ENCODE data around the gene PDE7B. TPM values are rescaled to one million over a fixed set of nuclear protein-coding genes. Genes with fewer than 3 reads are reported as not detected.

Gene PDE7B
- total and polyA plus RNA-seq, 8 donors, result 0.29 to 73.2 (median 5.0) TPM

DNA sequence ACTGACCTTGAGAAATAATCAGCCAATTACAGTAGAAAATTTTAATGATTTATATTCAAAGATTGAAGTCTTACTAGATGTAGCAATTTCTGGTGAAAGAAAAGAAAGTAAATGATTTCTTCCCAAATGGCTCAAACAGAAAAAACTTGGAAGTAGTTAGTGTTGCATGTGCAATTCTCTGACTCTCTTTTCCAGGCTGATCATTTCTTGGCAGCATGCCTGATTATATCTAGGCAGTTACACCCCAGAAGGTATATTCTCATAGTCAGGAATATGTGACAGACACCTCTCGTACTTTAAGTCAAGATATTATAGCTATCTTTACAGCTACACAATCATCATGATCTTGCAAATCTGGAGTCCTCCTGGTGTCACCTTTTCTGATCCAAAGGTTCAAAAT lies 122.9 kb downstream of the PDE7B start:
- DNase-seq, result peak in 1 of 2 donors; percentile 12
- Histone ChIP-seq H3K27me3 (no peaks in the 10 kb centered on the region), H3K9me3 (no peaks in the 10 kb centered on the region), H3K4me3 (no peak overlapping the region), H3K27ac (no peak overlapping the region), H3K4me1 (no peaks in the 10 kb centered on the region), H3K36me3 (no peaks in the 10 kb centered on the region)
- 0 to 84% (median 43%) methylated on average over 1 of the region's 1 CpG for WGBS, 5 donors
- no peak for TF ChIP-seq POLR2AphosphoS5 (IDR thresholded peaks at IDR 0.05)
- no peak for TF ChIP-seq EP300 (IDR thresholded peaks at IDR 0.05)
- TF ChIP-seq, protein P1, sequence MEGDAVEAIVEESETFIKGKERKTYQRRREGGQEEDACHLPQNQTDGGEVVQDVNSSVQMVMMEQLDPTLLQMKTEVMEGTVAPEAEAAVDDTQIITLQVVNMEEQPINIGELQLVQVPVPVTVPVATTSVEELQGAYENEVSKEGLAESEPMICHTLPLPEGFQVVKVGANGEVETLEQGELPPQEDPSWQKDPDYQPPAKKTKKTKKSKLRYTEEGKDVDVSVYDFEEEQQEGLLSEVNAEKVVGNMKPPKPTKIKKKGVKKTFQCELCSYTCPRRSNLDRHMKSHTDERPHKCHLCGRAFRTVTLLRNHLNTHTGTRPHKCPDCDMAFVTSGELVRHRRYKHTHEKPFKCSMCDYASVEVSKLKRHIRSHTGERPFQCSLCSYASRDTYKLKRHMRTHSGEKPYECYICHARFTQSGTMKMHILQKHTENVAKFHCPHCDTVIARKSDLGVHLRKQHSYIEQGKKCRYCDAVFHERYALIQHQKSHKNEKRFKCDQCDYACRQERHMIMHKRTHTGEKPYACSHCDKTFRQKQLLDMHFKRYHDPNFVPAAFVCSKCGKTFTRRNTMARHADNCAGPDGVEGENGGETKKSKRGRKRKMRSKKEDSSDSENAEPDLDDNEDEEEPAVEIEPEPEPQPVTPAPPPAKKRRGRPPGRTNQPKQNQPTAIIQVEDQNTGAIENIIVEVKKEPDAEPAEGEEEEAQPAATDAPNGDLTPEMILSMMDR (IDR thresholded peaks at IDR 0.05), result no peak
- no peak for TF ChIP-seq POLR2A (IDR thresholded peaks at IDR 0.05)
- intact Hi-C loops (cut with DNase I; ENCODE audit: low total_unique reads), result no loop called here

DNA sequence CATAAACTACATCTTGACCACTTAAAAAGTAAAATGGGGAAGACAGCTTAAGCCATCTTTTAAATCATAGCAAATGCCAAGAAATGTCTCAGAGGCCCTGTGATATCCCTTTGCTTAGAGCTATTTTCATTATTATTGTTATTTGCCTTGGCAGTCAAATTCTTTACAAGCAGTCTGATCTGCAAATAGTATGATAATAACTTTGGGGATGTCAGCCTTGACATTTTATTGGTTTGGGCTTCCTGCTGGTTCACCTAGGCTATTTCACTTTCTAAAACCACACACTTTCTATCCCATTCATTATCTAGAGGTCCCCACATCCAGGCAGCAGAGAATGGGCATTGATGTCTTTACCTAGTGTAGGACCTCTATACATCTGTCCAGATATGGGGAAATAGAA lies 125.1 kb downstream of the PDE7B start:
- Histone ChIP-seq H3K27ac (no peak overlapping the region), H3K27me3 (no peaks in the 10 kb centered on the region), H3K4me3 (no peak overlapping the region), H3K36me3 (no peaks in the 10 kb centered on the region), H3K9me3 (no peaks in the 10 kb centered on the region), H3K4me1 (no peaks in the 10 kb centered on the region)
- DNase-seq, result no peak
- intact Hi-C loops (cut with DNase I; ENCODE audit: low total_unique reads), result no loop called here
- TF ChIP-seq, protein P1 (IDR thresholded peaks at IDR 0.05), result no peak
- no peak for TF ChIP-seq EP300 (IDR thresholded peaks at IDR 0.05)
- TF ChIP-seq POLR2A (IDR thresholded peaks at IDR 0.05), result no peak
- TF ChIP-seq POLR2AphosphoS5 (IDR thresholded peaks at IDR 0.05), result no peak

DNA sequence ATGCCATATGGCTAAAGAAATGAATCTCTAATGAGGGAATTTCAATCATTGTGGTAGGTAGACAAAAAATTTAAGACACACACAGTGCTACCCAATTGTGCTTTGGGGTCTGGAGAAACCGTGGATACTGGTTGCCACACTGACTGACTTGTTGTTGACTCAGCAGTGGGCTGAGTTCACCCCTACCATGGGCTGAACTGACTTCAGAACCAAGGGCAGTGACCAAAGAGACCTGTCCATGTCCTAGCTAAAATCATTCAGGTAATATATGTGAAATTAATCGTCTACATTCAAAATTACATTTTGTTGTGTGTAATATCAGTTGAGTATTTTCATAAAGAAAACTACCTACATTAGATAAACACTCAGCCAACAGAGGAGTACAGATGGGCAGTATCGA lies 131.6 kb downstream of the PDE7B start:
- WGBS, 5 donors, result 77 to 80% (median 80%) methylated on average over 3 of the region's 3 CpGs
- Histone ChIP-seq H3K4me1 (no peaks in the 10 kb centered on the region), H3K4me3 (no peak overlapping the region), H3K36me3 (no peaks in the 10 kb centered on the region), H3K27ac (no peak overlapping the region), H3K9me3 (no peaks in the 10 kb centered on the region), H3K27me3 (no peaks in the 10 kb centered on the region)
- intact Hi-C loops (cut with DNase I; ENCODE audit: low total_unique reads), result no loop called here
- no peak for TF ChIP-seq POLR2A (IDR thresholded peaks at IDR 0.05)
- TF ChIP-seq, protein P1 (IDR thresholded peaks at IDR 0.05), result no peak
- no peak for TF ChIP-seq POLR2AphosphoS5 (IDR thresholded peaks at IDR 0.05)
- TF ChIP-seq EP300 (IDR thresholded peaks at IDR 0.05), result no peak
- DNase-seq, result no peak

DNA sequence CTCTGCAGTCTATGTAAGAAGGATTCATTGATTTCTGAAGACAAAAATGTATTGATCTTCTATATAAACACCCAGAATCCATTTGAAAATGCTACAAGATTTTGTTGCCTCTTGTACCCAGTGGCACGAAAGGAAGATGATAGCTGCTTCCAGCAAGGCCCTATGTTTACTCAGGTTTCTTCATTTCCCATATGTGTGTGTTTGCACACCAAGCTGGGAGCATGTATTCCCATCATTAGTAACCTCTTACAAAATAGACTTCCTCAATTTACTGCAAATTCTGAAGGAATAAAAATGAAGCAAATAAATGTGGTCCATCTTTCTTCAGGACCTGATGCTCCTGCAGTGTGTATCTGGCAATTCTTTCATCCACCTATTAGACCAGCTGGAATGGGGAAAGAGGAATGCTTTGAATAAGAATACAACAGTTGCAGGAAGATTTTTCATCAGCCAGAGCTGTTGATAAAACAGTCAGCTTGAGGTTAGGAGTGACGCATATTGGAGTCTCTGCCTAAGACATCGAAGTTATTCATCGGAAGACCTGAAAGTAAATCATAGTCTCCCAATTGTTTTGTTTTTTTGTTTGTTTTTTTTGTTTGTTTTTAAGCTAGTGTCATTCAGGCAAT lies 132.3 kb downstream of the PDE7B start:
- Histone ChIP-seq H3K4me1 (no peaks in the 10 kb centered on the region), H3K36me3 (no peaks in the 10 kb centered on the region), H3K9me3 (no peaks in the 10 kb centered on the region), H3K27ac (no peak overlapping the region), H3K4me3 (no peak overlapping the region), H3K27me3 (no peaks in the 10 kb centered on the region)
- TF ChIP-seq, protein P1 (IDR thresholded peaks at IDR 0.05), result no peak
- TF ChIP-seq POLR2AphosphoS5 (IDR thresholded peaks at IDR 0.05) (no peak), POLR2A (IDR thresholded peaks at IDR 0.05) (no peak), EP300 (IDR thresholded peaks at IDR 0.05) (no peak)
- 80 to 93% (median 85%) methylated on average over 4 of the region's 4 CpGs for WGBS, 5 donors
- no peak for DNase-seq
- intact Hi-C loops (cut with DNase I; ENCODE audit: low total_unique reads), result no loop called here
